Ishikawa (cell line): ENCODE data around the gene TECTB.

Source experiments
- EGR1 ChIP-seq: IDR thresholded peaks from 2 replicates; pipeline ENCODE4 v1.6.1; 2012
- EP300 ChIP-seq: IDR thresholded peaks from 2 replicates; pipeline ENCODE4 v1.6.1; 2012; ENCODE audit warnings: borderline replicate concordance
- RAD21 ChIP-seq: IDR thresholded peaks from 2 replicates; pipeline ENCODE4 v1.6.1; 2012; ENCODE audit warnings: low read depth

DNA sequence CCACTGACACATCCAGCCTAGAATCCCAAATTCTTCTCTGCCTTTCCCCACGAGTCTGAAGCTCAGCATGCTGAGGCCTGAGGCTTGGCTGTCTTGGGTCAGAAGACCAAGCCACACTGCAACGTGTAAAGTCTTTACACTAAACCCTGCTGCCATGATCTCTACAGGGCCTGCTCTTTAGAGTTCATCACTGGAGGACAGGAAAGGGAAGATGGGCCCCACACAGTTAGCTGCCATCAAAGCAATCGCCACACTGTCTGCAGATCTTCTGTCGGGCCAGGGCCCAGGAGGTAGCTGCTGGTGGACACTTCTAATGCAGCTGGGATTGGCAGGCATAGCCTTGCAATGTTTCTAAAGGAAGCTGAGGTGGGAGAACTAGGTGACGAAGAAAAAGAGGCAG is 8.4 kb upstream of the TECTB start:
- no peak for TF ChIP-seq EP300
- no peak for TF ChIP-seq EGR1
- TF ChIP-seq RAD21, result no peak
